Measurements from ENCODE around the gene KCNK17.

The KCNK17 gene

DNA sequence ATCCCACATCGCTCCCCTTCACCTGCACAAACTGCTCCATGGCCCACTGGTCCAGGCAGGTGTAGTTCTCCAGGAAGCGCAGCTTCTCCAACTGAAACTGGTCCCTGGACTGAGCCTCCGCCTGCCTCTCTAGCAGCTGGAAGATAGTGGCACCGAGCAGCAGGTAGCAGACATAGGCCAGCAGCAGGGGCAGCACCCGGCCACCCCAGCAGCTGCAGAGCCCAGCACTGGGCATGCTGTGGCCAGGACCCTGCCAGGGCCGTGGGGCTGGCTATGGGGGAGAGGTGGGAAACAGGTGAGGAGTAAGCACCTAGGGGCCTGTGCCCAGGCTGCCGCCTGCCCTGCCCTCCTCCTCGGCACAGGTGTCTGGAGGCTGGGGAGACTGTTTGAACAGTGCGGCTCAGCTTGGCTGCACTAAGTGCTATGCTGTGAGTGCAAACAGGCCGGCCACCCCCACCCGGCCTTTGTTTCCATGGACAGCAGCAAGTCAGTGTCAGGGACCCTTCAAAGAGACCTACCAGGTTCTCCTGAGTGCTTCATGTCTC is 8.2 kb upstream of the KCNK17 start, which contains the start of gene KCNK16:
TSS of gene KCNK16 (minus strand) at position 397 of the 545 bp plus-strand sequence. CDS start at position 235, 162 bp downstream.
- Histone ChIP-seq H3K4me3 (replicated peaks; ENCODE audit: low read depth, low read length) (no peak within 1 kb of the TSS), H3K27me3 (replicated peaks; ENCODE audit: control insufficient read depth, insufficient read depth, low read length) (no peaks in the 10 kb centered on the region; the same call in none of the 2 replicates), H3K36me3 (ENCODE audit: control insufficient read depth, insufficient read depth, low read length) (no peaks in the 10 kb centered on the region)
- TF ChIP-seq CTCF (IDR thresholded peaks at IDR 0.05; ENCODE audit: insufficient read depth, low read length, poor library complexity, severe bottlenecking) = no peak
- DNase-seq (ENCODE audit: extremely low read depth, insufficient read length) = no peak

GRCh38 chr6:39321761-39322160 is 7.5 kb upstream of the KCNK17 start:
- H3K27me3 ChIP-seq (replicated peaks; ENCODE audit: control insufficient read depth, insufficient read depth, low read length) = no peaks in the 10 kb centered on the region; the same call in none of the 2 replicates
- H3K4me3 ChIP-seq (replicated peaks; ENCODE audit: low read depth, low read length) = no peak overlapping the region
- no peaks in the 10 kb centered on the region for H3K36me3 ChIP-seq (ENCODE audit: control insufficient read depth, insufficient read depth, low read length)
- DNase-seq (ENCODE audit: extremely low read depth, insufficient read length) = no peak
- TF ChIP-seq CTCF (IDR thresholded peaks at IDR 0.05; ENCODE audit: insufficient read depth, low read length, poor library complexity, severe bottlenecking) = no peak

DNA sequence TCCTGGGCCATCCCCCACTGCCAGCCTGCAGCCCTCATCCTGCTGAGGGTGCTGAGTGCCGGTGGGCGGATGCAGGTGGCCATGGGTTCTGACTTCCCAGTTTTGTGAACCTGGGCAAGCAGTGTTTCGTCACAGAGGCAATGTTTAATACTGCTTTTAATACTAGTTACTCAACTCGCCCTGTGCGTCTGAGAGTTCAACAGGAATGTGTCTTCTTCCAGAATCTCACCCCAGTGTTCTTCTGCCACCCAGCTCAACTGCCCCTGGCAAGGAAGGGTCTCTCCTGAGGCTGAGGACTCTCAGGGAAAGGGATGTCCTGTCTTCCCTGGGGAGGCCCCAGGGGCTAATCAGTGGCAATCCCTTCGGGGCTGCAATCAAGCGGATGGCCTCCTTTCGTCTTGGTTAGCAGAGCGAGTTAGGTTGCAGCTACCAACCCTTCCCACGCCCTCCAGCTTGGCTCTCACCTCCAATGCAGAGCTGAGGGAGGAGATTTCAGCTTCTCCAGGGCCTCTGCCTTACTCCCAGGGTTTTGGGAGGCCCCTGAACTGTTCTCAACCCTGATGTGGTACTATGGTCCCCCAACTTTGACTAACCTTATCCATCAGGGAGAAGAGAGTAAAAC is 6.3 kb upstream of the KCNK17 start:
- H3K27me3 ChIP-seq (replicated peaks; ENCODE audit: control insufficient read depth, insufficient read depth, low read length) = no peaks in the 10 kb centered on the region; the same call in none of the 2 replicates
- DNase-seq (ENCODE audit: extremely low read depth, insufficient read length) = no peak
- TF ChIP-seq CTCF (IDR thresholded peaks at IDR 0.05; ENCODE audit: insufficient read depth, low read length, poor library complexity, severe bottlenecking) = no peak
- H3K36me3 ChIP-seq (ENCODE audit: control insufficient read depth, insufficient read depth, low read length) = no peaks in the 10 kb centered on the region
- no peak overlapping the region for H3K4me3 ChIP-seq (replicated peaks; ENCODE audit: low read depth, low read length)

DNA sequence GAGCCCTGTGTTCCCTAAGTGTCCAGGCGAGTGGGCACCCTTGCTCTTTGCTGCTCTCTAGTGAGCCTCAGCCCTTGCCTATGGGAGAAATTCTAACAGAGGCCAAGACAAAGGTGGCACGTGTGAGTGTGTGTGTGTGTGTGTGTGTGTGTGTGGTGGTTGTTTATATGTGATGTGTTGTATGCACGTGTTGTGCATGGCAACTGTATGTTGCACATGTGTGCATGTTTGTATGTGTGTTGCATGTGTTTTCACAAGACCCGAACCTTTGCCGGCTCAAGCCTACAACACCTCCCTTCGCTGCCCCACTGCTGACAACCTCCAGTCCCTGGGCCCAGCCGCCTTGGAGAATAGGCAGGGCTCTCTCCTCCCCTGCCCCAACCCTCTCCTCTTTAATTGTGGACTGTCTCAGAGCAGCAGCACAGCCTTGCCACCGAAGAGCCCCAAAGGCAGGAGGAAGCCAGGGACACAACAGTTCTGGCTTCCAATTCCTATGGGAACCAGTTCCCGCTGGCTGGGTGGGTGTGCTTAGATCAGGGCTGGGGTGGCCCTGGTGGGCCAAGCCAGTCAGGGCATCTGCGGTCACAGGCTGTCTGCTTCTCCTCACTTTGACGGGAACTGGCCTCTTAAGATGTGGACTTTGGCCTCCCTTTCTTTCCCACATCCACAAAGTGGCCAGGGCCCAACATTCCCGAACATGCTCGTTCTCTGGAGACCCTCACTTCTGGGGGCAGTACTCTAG is 5.6 kb upstream of the KCNK17 start:
- DNase-seq (ENCODE audit: extremely low read depth, insufficient read length) = no peak
- Histone ChIP-seq H3K27me3 (replicated peaks; ENCODE audit: control insufficient read depth, insufficient read depth, low read length) (no peaks in the 10 kb centered on the region; the same call in none of the 2 replicates), H3K36me3 (ENCODE audit: control insufficient read depth, insufficient read depth, low read length) (no peaks in the 10 kb centered on the region), H3K4me3 (replicated peaks; ENCODE audit: low read depth, low read length) (no peak overlapping the region)
- TF ChIP-seq CTCF (IDR thresholded peaks at IDR 0.05; ENCODE audit: insufficient read depth, low read length, poor library complexity, severe bottlenecking) = no peak

DNA sequence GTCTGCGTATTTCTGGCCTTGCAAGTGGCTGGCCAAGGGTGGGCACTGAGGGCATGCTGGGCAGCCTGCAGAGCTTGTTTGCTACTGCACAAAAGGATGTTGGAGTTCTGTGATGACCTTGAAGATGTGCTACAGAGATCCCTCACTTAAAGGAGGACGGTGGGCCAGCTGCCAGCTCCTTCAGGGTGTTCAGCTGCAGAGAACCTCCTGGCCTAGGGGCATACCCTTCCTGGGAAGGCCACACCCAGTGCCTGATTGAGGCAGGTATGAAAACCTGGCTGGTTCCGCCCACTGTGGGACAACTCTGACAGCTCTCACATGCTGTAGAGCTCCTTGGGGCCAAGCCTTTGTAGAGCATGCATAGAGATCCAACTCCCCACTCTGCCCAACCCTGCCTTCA is 3.0 kb upstream of the KCNK17 start:
- no peaks in the 10 kb centered on the region for H3K36me3 ChIP-seq (ENCODE audit: control insufficient read depth, insufficient read depth, low read length)
- DNase-seq (ENCODE audit: extremely low read depth, insufficient read length) = no peak
- no peak for TF ChIP-seq CTCF (IDR thresholded peaks at IDR 0.05; ENCODE audit: insufficient read depth, low read length, poor library complexity, severe bottlenecking)
- H3K4me3 ChIP-seq (replicated peaks; ENCODE audit: low read depth, low read length) = no peak overlapping the region
- no peaks in the 10 kb centered on the region; the same call in none of the 2 replicates for H3K27me3 ChIP-seq (replicated peaks; ENCODE audit: control insufficient read depth, insufficient read depth, low read length)
